Loucy (cell line): ENCODE measurements around the gene ALPK3.

Experiments
- H2AFZ ChIP-seq: fragments of 200-600 bp; sonication (generic); 2 replicates; pipeline ENCODE4 v1.6.0; 2016; ENCODE audit warnings: antibody characterized with exemption, mild to moderate bottlenecking, low read length, moderate library complexity
- H3F3A ChIP-seq: fragments of 200-600 bp; 2 replicates; pipeline ENCODE4 v1.6.0; 2016; ENCODE audit warnings: antibody characterized with exemption, low read depth, mild to moderate bottlenecking
- H3K27me3 ChIP-seq: fragments of 200-600 bp; sonication (generic); 2 replicates; pipeline ENCODE4 v1.6.1; 2014; ENCODE audit warnings: low read length, mild to moderate bottlenecking; ENCODE audit not compliant: insufficient read depth, poor library complexity, severe bottlenecking
- H3K36me3 ChIP-seq: fragments of 200-600 bp; sonication (generic); 2 replicates; pipeline ENCODE4 v1.6.1; 2016; ENCODE audit warnings: low read length; ENCODE audit not compliant: insufficient read depth
- H3K4me1 ChIP-seq: fragments of 200-600 bp; sonication (generic); 2 replicates; pipeline ENCODE4 v1.5.1; 2014; ENCODE audit warnings: low read length, mild to moderate bottlenecking; ENCODE audit not compliant: insufficient read depth, poor library complexity, severe bottlenecking
- H3K4me2 ChIP-seq: fragments of 200-600 bp; sonication (generic); 2 replicates; pipeline ENCODE4 v1.6.0; 2014; ENCODE audit warnings: antibody characterized with exemption, low read length, low read depth, mild to moderate bottlenecking; ENCODE audit not compliant: poor library complexity, severe bottlenecking
- H3K4me3 ChIP-seq: fragments of 200-600 bp; sonication (generic); 2 replicates; pipeline ENCODE4 v1.5.1; 2014; ENCODE audit warnings: low read length, mild to moderate bottlenecking, mixed read lengths; ENCODE audit not compliant: poor library complexity, severe bottlenecking
- H3K79me2 ChIP-seq: fragments of 200-600 bp; sonication (generic); 2 replicates; pipeline ENCODE4 v1.6.1; 2014; ENCODE audit warnings: low read length; ENCODE audit not compliant: insufficient read depth
- H3K9ac ChIP-seq: fragments of 200-600 bp; sonication (generic); 2 replicates; pipeline ENCODE4 v1.6.0; 2014; ENCODE audit warnings: mild to moderate bottlenecking, low read depth, low read length, moderate library complexity; ENCODE audit not compliant: poor library complexity, severe bottlenecking
- H3K9me2 ChIP-seq: fragments of 200-600 bp; sonication (generic); replicated peaks from 2 replicates; pipeline ENCODE4 v1.6.1; 2016; ENCODE audit warnings: low read depth, low read length, mixed read lengths
- H3K9me3 ChIP-seq: fragments of 200-600 bp; sonication (generic); 2 replicates; pipeline ENCODE4 v1.6.1; 2014; ENCODE audit warnings: mild to moderate bottlenecking, antibody characterized with exemption, low read length, low read depth; ENCODE audit not compliant: insufficient read depth
- H4K20me1 ChIP-seq: fragments of 200-600 bp; sonication (generic); 2 replicates; pipeline ENCODE4 v1.6.0; 2014; ENCODE audit warnings: antibody characterized with exemption, low read length, mild to moderate bottlenecking; ENCODE audit not compliant: insufficient read depth, poor library complexity, severe bottlenecking
- EZH2phosphoT487 ChIP-seq: fragments of 200-600 bp; IDR thresholded peaks from 2 replicates; pipeline ENCODE4 v1.6.1; 2018; ENCODE audit warnings: antibody characterized with exemption, mild to moderate bottlenecking, moderate library complexity, borderline replicate concordance
- TF ChIP-seq, protein P1 (sequence below): fragments of 200-600 bp; sonication (generic); conservative IDR thresholded peaks from 2 replicates; pipeline ENCODE4 v1.5.1; 2014; ENCODE audit warnings: mild to moderate bottlenecking, antibody characterized with exemption, low read length

The ALPK3 gene

DNA sequence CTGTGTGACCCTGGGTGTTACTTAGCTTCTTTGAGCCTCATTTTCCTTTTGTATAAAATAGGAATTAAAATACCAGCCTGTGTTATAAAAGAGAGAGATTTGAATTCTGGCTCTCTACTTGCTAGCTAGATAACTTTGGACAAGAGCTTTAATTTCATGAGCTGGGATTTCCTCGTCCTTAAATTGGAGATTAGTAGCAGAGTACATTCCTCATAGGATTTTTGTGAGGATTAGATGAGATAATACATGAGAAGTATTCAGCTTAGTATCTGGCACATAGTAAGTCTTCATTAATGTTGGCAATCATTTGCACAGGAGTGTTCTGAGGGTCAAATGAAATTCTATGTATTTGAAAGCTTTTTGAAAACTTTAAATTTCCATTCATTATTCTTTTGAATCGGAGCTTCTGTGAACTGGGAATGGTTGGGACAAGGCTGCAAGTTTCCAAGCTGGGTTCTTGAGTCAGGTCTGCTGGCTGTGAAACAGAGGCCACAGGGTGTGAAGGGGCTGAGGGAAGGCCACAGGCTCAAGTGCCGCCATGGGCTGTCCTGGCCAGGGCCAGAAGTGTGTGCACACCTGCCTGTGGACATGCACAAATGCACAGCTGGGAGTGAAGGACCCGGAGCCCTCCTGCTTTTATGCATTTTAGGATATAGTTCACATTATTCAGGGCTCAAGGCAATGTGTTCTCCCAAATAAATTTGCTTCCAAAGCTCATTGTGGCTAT is 17.2 kb downstream of the ALPK3 start:
- Histone ChIP-seq H3F3A (no peaks in the 10 kb centered on the region), H2AFZ (no peak overlapping the region), H3K4me2 (no peak overlapping the region), H3K79me2 (no peaks in the 10 kb centered on the region), H3K9me3 (no peaks in the 10 kb centered on the region), H3K9me2 (no peaks in the 10 kb centered on the region), H3K4me3 (no peak overlapping the region), H3K36me3 (no peaks in the 10 kb centered on the region), H3K9ac (no peak overlapping the region), H3K4me1 (no peaks in the 10 kb centered on the region), H3K27me3 (no peaks in the 10 kb centered on the region), H4K20me1 (no peaks in the 10 kb centered on the region)
- no peak for TF ChIP-seq EZH2phosphoT487
- TF ChIP-seq, protein P1, sequence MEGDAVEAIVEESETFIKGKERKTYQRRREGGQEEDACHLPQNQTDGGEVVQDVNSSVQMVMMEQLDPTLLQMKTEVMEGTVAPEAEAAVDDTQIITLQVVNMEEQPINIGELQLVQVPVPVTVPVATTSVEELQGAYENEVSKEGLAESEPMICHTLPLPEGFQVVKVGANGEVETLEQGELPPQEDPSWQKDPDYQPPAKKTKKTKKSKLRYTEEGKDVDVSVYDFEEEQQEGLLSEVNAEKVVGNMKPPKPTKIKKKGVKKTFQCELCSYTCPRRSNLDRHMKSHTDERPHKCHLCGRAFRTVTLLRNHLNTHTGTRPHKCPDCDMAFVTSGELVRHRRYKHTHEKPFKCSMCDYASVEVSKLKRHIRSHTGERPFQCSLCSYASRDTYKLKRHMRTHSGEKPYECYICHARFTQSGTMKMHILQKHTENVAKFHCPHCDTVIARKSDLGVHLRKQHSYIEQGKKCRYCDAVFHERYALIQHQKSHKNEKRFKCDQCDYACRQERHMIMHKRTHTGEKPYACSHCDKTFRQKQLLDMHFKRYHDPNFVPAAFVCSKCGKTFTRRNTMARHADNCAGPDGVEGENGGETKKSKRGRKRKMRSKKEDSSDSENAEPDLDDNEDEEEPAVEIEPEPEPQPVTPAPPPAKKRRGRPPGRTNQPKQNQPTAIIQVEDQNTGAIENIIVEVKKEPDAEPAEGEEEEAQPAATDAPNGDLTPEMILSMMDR, result no peak

DNA sequence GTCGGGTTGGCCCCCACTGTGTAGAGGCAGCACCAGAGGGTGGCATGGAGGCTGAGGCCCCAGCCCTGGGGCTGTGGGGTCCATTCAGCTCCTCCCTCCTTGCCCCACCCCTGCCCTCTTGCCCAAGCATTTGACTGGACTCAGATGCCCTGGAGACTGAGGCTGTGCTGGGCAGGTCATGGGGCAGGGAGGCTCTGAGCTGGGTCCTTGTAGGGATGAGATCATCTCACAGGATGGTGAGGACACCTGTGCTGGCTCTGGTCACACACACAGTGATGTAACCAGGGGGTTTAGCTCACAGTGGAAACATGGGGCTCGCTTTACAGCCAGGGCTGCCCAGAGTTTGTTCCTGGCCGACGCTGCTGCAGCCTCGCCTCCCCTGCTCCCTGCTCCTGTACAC is 17.8 kb downstream of the ALPK3 start:
- H3K9ac ChIP-seq, result no peak overlapping the region
- no peaks in the 10 kb centered on the region for H3F3A ChIP-seq
- no peaks in the 10 kb centered on the region for H3K4me1 ChIP-seq
- H3K4me2 ChIP-seq, result no peak overlapping the region
- H4K20me1 ChIP-seq, result no peaks in the 10 kb centered on the region
- no peaks in the 10 kb centered on the region for H3K9me3 ChIP-seq
- H3K4me3 ChIP-seq, result no peak overlapping the region
- TF ChIP-seq, protein P1, result no peak
- no peak for TF ChIP-seq EZH2phosphoT487
- no peaks in the 10 kb centered on the region for H3K79me2 ChIP-seq
- H3K27me3 ChIP-seq, result no peaks in the 10 kb centered on the region
- no peaks in the 10 kb centered on the region for H3K9me2 ChIP-seq
- H2AFZ ChIP-seq, result no peak overlapping the region
- no peaks in the 10 kb centered on the region for H3K36me3 ChIP-seq

DNA sequence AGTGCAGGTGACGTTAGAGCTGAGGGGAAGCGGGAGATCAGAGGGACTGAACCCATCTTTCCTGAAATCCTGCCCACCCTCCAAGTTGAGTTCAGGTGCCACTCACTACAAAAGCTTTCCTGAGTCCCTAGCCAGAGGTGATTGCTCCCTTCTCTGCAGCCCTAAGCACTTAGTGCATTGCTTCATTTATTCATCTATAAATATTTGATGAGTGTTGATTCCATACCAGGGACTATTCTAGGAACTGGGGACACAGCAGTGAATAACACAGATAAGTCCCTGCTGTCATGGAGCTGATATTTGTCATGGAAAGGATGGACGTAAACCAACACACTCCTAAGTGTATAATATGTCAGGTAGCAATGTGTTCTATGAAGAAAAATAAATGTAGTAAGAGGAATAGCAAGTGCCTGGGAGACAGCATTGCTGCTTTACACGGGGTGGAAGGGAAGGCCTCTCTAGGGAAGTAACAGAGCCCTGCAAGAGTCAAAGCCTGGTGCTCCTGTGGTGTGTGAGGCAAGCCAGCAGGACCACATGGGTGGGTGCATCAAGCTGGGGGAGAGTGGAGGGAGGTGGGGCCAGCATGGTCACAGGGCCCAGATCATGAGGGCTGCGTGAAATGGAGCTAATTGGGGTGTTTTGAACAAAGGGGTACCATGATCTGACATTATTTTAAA is 18.6 kb downstream of the ALPK3 start:
- peaks cover 2% of the 10 kb centered on the region for H3K4me1 ChIP-seq
- H3K4me2 ChIP-seq, result no peak overlapping the region

More for the DNA sequence above, 18.6 kb downstream of the ALPK3 start:
- Histone ChIP-seq H3K9me3 (no peaks in the 10 kb centered on the region), H2AFZ (no peak overlapping the region), H3F3A (no peaks in the 10 kb centered on the region), H4K20me1 (no peaks in the 10 kb centered on the region), H3K27me3 (no peaks in the 10 kb centered on the region), H3K79me2 (no peaks in the 10 kb centered on the region), H3K9ac (no peak overlapping the region), H3K36me3 (no peaks in the 10 kb centered on the region), H3K4me3 (no peak overlapping the region), H3K9me2 (no peaks in the 10 kb centered on the region)
- TF ChIP-seq, protein P1, result no peak
- no peak for TF ChIP-seq EZH2phosphoT487
